Activated CD8-positive, alpha-beta T cell treated with anti-CD3 and anti-CD28 coated beads for 36 hours (primary cell): ENCODE data around the gene NOC4L. TPM values are rescaled to one million over a fixed set of nuclear protein-coding genes. Genes with fewer than 3 reads are reported as not detected.

ENCODE experiments used
- ATAC-seq: fragments of 200-7000 bp; cut with Tn5 transposase; one replicate; pipeline ENCODE4 v1.10.0; 2021; ENCODE audit warnings: mild to moderate bottlenecking, moderate library complexity
- CTCF ChIA-PET: fragments of 350-600 bp; sonication (Branson Sonifier 250); formaldehyde crosslinking; loops from one replicate; lab custom pipeline; 2021; ENCODE audit warnings: antibody characterized with exemption; lab: Charles Lee
- POLR2A ChIA-PET: fragments of 350-600 bp; sonication (Branson Sonifier 250); formaldehyde crosslinking; loops from one replicate; lab custom pipeline; 2021; ENCODE audit warnings: antibody characterized with exemption; lab: Charles Lee
- DNase-seq: peaks from one replicate; pipeline ENCODE4 v3.0.0-alpha.2; 2020
- H3K27ac Mint-ChIP-seq: one replicate; pipeline ENCODE4 v1.8.0; 2021; ENCODE audit warnings: mild to moderate bottlenecking, mixed read lengths
- H3K27me3 Mint-ChIP-seq: one replicate; pipeline ENCODE4 v1.8.0; 2021; ENCODE audit warnings: mixed read lengths
- H3K36me3 Mint-ChIP-seq: one replicate; pipeline ENCODE4 v1.8.0; 2021; ENCODE audit warnings: low read depth, mixed read lengths
- H3K4me1 Mint-ChIP-seq: one replicate; pipeline ENCODE4 v1.8.0; 2021; ENCODE audit warnings: low read depth, mixed read lengths
- H3K4me3 Mint-ChIP-seq: one replicate; pipeline ENCODE4 v1.8.0; 2021; ENCODE audit warnings: mild to moderate bottlenecking, moderate library complexity, mixed read lengths
- H3K9me3 Mint-ChIP-seq: one replicate; pipeline ENCODE4 v1.8.0; 2021; ENCODE audit warnings: mixed read lengths
- CTCF ChIP-seq: fragments of 200-600 bp; IDR thresholded peaks from one replicate; pipeline ENCODE4 v1.8.0; 2022; ENCODE audit warnings: antibody characterized with exemption, mild to moderate bottlenecking
- intact Hi-C: fragments of 100-400 bp; cut with micrococcal nuclease; formaldehyde crosslinking; loops from one replicate; pipeline ENCODE4 v1.10.0; 2022
- total RNA-seq, 2 experiments: library from RNA; stranded (reverse); gene quantifications; one replicate each; pipeline ENCODE4 v1.2.3, GENCODE V29; 2021

Gene NOC4L
- total RNA-seq, 2 experiments from 2014 or later: 35.6 to 41.2 TPM

GRCh38 chr12:132185705-132186104, 41.4 kb downstream of the NOC4L start:
- Mint-ChIP-seq H3K36me3 (no peaks in the 10 kb centered on the region), H3K4me3 (peak overlapping the region; percentile 63), H3K9me3 (no peaks in the 10 kb centered on the region), H3K4me1 (peaks cover 28% of the 10 kb centered on the region), H3K27ac (peak overlapping the region; percentile 84), H3K27me3 (no peaks in the 10 kb centered on the region)
- DNase-seq (peak; percentile 53), ATAC-seq (no peak)
- ChIA-PET CTCF (interaction anchor here (0.9 to 3.1 kb wide), 4 partner anchors 8 to 32 kb away, joined by 4 to 10 read pairs (median 5); no protein-coding TSS in a partner anchor), POLR2A (interaction anchor here (0.6 to 1.0 kb wide), 3 partner anchors 10 to 250 kb away, joined by 3 to 7 read pairs (median 3); no protein-coding TSS in a partner anchor)
- intact Hi-C loops: no loop called here
- TF ChIP-seq CTCF: no peak

- DNase-seq (no peak), ATAC-seq (no peak)
- no peaks in the 10 kb centered on the region for H3K9me3 Mint-ChIP-seq
- H3K27me3 Mint-ChIP-seq: no peaks in the 10 kb centered on the region
- CTCF ChIA-PET: interaction anchor here (0.9 to 3.1 kb wide), 5 partner anchors 8 to 32 kb away, joined by 4 to 10 read pairs (median 5); no protein-coding TSS in a partner anchor
- POLR2A ChIA-PET: interaction anchor here (0.6 to 1.3 kb wide), 2 partner anchors 18 to 250 kb away, joined by 3 read pairs; no protein-coding TSS in a partner anchor
- H3K4me1 Mint-ChIP-seq: peaks cover 28% of the 10 kb centered on the region
- peak overlapping the region; percentile 84 for H3K27ac Mint-ChIP-seq
- no peaks in the 10 kb centered on the region for H3K36me3 Mint-ChIP-seq
- TF ChIP-seq CTCF: no peak
- intact Hi-C loops: no loop called here
- H3K4me3 Mint-ChIP-seq: peak overlapping the region; percentile 63
Observed at GRCh38 chr12:132186208-132186856, 42.1 kb downstream of the NOC4L start.

- no peak for TF ChIP-seq CTCF
- no peaks in the 10 kb centered on the region for H3K36me3 Mint-ChIP-seq
- H3K9me3 Mint-ChIP-seq: no peaks in the 10 kb centered on the region
- ChIA-PET CTCF (interaction anchor here (0.9 to 1.6 kb wide), 3 partner anchors 26 to 33 kb away, joined by 3 to 5 read pairs (median 4); no protein-coding TSS in a partner anchor), POLR2A (interaction anchor here (1.3 kb wide), 1 partner anchor 19 kb away, joined by 3 read pairs; no protein-coding TSS in a partner anchor)
- DNase-seq: peak; percentile 42
- peak overlapping the region; percentile 84 for H3K27ac Mint-ChIP-seq
- H3K4me1 Mint-ChIP-seq: peaks cover 28% of the 10 kb centered on the region
- intact Hi-C loops: no loop called here
- H3K27me3 Mint-ChIP-seq: no peaks in the 10 kb centered on the region
- ATAC-seq: no peak
- peak overlapping the region; percentile 63 for H3K4me3 Mint-ChIP-seq
Observed at GRCh38 chr12:132186857-132187620, 42.8 kb downstream of the NOC4L start.

- Mint-ChIP-seq H3K9me3 (no peaks in the 10 kb centered on the region), H3K4me1 (peaks cover 28% of the 10 kb centered on the region), H3K36me3 (no peaks in the 10 kb centered on the region), H3K27me3 (no peaks in the 10 kb centered on the region), H3K4me3 (peak overlapping the region; percentile 85), H3K27ac (no peak overlapping the region)
- DNase-seq: no peak
- ATAC-seq: no peak
- ChIA-PET CTCF (interaction anchor here (1.0 to 1.6 kb wide), 3 partner anchors 27 to 34 kb away, joined by 3 to 5 read pairs (median 5); no protein-coding TSS in a partner anchor), POLR2A (interaction anchor here (1.3 kb wide), 1 partner anchor 20 kb away, joined by 3 read pairs; no protein-coding TSS in a partner anchor)
- intact Hi-C loops: no loop called here
- no peak for TF ChIP-seq CTCF
Observed at GRCh38 chr12:132187646-132188450, 43.6 kb downstream of the NOC4L start.
